WTC11 (cell line): ENCODE results near the gene ADIG. TPM values are rescaled to one million over a fixed set of nuclear protein-coding genes. Genes with fewer than 3 reads are reported as not detected.

Experiments
- ATAC-seq: fragments of 200-7000 bp; cut with Tn5 transposase; 2 replicates; pipeline ENCODE4 v1.10.0; 2021; ENCODE audit warnings: mild to moderate bottlenecking, moderate library complexity
- CTCF ChIA-PET: fragments of 300-600 bp; sonication (Branson Sonifier 250); formaldehyde crosslinking; loops from one replicate; lab custom pipeline; 2021; ENCODE audit warnings: antibody characterized with exemption; lab: Charles Lee
- POLR2A ChIA-PET: fragments of 350-600 bp; sonication (Branson Sonifier 250); formaldehyde crosslinking; loops from one replicate; lab custom pipeline; 2021; ENCODE audit warnings: antibody characterized with exemption; lab: Charles Lee
- DNase-seq: peaks from one replicate; pipeline ENCODE4 v3.0.0; 2021; ENCODE audit warnings: low spot score
- H3K27ac Mint-ChIP-seq: 2 replicates; pipeline ENCODE4 v1.8.0; 2021; ENCODE audit warnings: mixed read lengths
- H3K27me3 Mint-ChIP-seq: 2 replicates; pipeline ENCODE4 v1.8.0; 2021; ENCODE audit warnings: low read depth, mild to moderate bottlenecking, moderate library complexity, mixed read lengths
- H3K36me3 Mint-ChIP-seq: 2 replicates; pipeline ENCODE4 v1.8.0; 2021; ENCODE audit warnings: mixed read lengths
- H3K4me1 Mint-ChIP-seq: 2 replicates; pipeline ENCODE4 v1.8.0; 2022; ENCODE audit warnings: mixed read lengths
- H3K4me3 Mint-ChIP-seq: 2 replicates; pipeline ENCODE4 v1.8.0; 2021; ENCODE audit warnings: mild to moderate bottlenecking, moderate library complexity, mixed read lengths
- H3K9me3 Mint-ChIP-seq: 2 replicates; pipeline ENCODE4 v1.8.0; 2021; ENCODE audit warnings: mixed read lengths
- CREB1 ChIP-seq: sonication (generic); formaldehyde crosslinking; IDR thresholded peaks from 2 replicates; pipeline ENCODE4 v1.8.0; 2023; ENCODE audit warnings: mild to moderate bottlenecking, missing genetic modification reagents
- GRHL2 ChIP-seq: fragments of 250-450 bp; sonication (Bioruptor Pico); IDR thresholded peaks from 2 replicates; pipeline ENCODE4 v1.8.0; 2022; ENCODE audit warnings: mild to moderate bottlenecking, moderate library complexity; ENCODE audit not compliant: insufficient replicate concordance, severe bottlenecking
- MXD4 ChIP-seq: fragments of 250-450 bp; sonication (Bioruptor Pico); IDR thresholded peaks from 2 replicates; pipeline ENCODE4 v1.8.0; 2021; ENCODE audit warnings: mild to moderate bottlenecking, moderate library complexity, borderline replicate concordance
- NR3C1 ChIP-seq: sonication (generic); formaldehyde crosslinking; conservative IDR thresholded peaks from 2 replicates; pipeline ENCODE4 v1.8.1; 2023; ENCODE audit warnings: low read depth, mild to moderate bottlenecking, missing genetic modification reagents
- OVOL2 ChIP-seq: fragments of 250-450 bp; sonication (Bioruptor Pico); IDR thresholded peaks from 2 replicates; pipeline ENCODE4 v1.9.0; 2021; ENCODE audit warnings: mild to moderate bottlenecking, borderline replicate concordance
- SMAD4 ChIP-seq: sonication (generic); formaldehyde crosslinking; IDR thresholded peaks from 2 replicates; pipeline ENCODE4 v1.8.0; 2022; ENCODE audit warnings: mild to moderate bottlenecking, missing genetic modification reagents
- SP1 ChIP-seq: sonication (generic); formaldehyde crosslinking; conservative IDR thresholded peaks from 2 replicates; pipeline ENCODE4 v1.8.1; 2022; ENCODE audit warnings: missing genetic modification reagents
- ZNF121 ChIP-seq: sonication (generic); formaldehyde crosslinking; IDR thresholded peaks from 2 replicates; pipeline ENCODE4 v1.8.0; 2023; ENCODE audit warnings: missing genetic modification reagents
- total RNA-seq: library from RNA; stranded (reverse); gene quantifications from 3 replicates; pipeline ENCODE4 v1.2.3, GENCODE V29; 2021
- TF ChIP-seq, protein P1 (sequence below): sonication (generic); formaldehyde crosslinking; IDR thresholded peaks from 2 replicates; pipeline ENCODE4 v1.8.1; 2023; ENCODE audit warnings: mild to moderate bottlenecking, missing genetic modification reagents, moderate library complexity
- TF ChIP-seq, protein P2 (sequence below): sonication (generic); formaldehyde crosslinking; IDR thresholded peaks from 2 replicates; pipeline ENCODE4 v1.8.0; 2022; ENCODE audit warnings: mild to moderate bottlenecking, missing genetic modification reagents
- TF ChIP-seq, protein P3 (sequence below): sonication (generic); formaldehyde crosslinking; IDR thresholded peaks from 2 replicates; pipeline ENCODE4 v1.8.1; 2023; ENCODE audit warnings: mild to moderate bottlenecking, missing genetic modification reagents, borderline replicate concordance
- TF ChIP-seq, protein P4 (sequence below): fragments of 250-450 bp; sonication (Bioruptor Pico); conservative IDR thresholded peaks from 2 replicates; pipeline ENCODE4 v1.9.0; 2021; ENCODE audit warnings: mild to moderate bottlenecking
- TF ChIP-seq, protein P5 (sequence below): sonication (generic); formaldehyde crosslinking; IDR thresholded peaks from 2 replicates; pipeline ENCODE4 v1.8.1; 2023; ENCODE audit warnings: mild to moderate bottlenecking, missing genetic modification reagents
- TF ChIP-seq, protein P6 (sequence below): sonication (generic); formaldehyde crosslinking; IDR thresholded peaks from 2 replicates; pipeline ENCODE4 v1.8.1; 2022; ENCODE audit warnings: mild to moderate bottlenecking, moderate library complexity, missing genetic modification reagents
- TF ChIP-seq, protein P7 (sequence below): sonication (generic); formaldehyde crosslinking; IDR thresholded peaks from 2 replicates; pipeline ENCODE4 v1.8.1; 2023; ENCODE audit warnings: mild to moderate bottlenecking, moderate library complexity, missing genetic modification reagents
- TF ChIP-seq, protein P8 (sequence below): sonication (generic); formaldehyde crosslinking; IDR thresholded peaks from 2 replicates; pipeline ENCODE4 v1.8.1; 2023; ENCODE audit warnings: mild to moderate bottlenecking, missing genetic modification reagents
- TF ChIP-seq, protein P9 (sequence below): sonication (generic); formaldehyde crosslinking; IDR thresholded peaks from 2 replicates; pipeline ENCODE4 v1.8.1; 2022; ENCODE audit warnings: low read depth, mild to moderate bottlenecking, moderate library complexity, missing genetic modification reagents, borderline replicate concordance

The ADIG gene
- total RNA-seq, 1 experiment from 2014 or later, result not detected

DNA sequence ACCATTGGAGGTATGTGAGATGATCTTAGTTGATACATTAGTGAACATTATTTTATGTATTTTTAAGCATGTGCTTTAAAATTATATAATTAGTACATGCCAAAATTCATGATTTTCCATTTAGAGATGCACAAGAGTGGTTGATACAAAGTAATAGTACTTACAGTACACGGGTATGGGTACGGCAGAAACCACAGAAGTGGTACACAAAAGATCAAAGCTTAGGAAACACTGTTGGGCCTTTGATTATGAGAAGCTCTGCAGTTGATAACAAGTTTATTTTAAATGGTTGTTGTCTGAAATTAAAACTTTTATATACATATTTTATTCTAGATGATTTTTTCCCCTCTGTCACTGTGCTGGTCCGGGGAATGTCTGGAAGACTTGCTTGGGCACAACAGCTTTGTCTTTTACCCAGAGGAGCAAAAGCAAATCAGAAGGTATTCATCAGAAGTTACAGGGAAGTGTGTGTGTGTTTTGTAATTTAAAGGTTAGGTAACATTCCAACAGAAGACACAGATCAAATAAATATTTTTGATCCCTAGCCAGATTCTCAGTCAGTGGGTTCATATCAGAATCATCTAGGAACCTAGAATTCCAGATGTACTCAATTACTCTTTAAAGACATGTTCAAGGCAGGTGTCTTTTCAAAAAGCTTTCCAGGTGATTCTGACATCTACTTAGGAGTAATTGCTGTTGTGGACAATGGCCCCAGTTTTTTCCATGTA lies 32.5 kb upstream of the ADIG start (continued):
- TF ChIP-seq, protein P1, sequence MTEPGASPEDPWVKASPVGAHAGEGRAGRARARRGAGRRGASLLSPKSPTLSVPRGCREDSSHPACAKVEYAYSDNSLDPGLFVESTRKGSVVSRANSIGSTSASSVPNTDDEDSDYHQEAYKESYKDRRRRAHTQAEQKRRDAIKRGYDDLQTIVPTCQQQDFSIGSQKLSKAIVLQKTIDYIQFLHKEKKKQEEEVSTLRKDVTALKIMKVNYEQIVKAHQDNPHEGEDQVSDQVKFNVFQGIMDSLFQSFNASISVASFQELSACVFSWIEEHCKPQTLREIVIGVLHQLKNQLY (CRISPR knock-in tag), result no peak
- no peak for TF ChIP-seq GRHL2

DNA sequence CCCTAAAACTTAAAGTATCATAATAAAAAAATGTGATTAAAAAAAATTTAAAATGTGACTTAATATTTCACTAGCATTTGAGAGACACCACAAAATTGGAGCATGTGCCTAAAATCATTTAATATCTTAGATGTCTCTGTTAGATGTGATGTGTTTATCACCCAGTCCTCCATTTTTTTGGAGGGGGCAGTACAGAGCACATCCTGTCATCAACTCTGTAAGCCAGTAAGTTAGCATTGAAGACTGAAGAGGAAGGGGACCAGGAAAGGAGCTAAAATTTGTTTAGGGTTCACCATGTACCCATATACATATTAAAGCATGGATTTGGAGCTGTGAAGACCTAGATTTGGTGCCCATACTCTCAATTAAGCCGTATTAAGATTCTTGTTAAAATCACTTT lies 30.7 kb upstream of the ADIG start:
- no peaks in the 10 kb centered on the region for H3K4me1 Mint-ChIP-seq
- H3K9me3 Mint-ChIP-seq, result no peaks in the 10 kb centered on the region
- CTCF ChIA-PET, result interaction anchor here (0.6 kb wide), 1 partner anchor 32 kb away, joined by 4 read pairs; no protein-coding TSS in a partner anchor
- H3K27me3 Mint-ChIP-seq, result no peaks in the 10 kb centered on the region
- POLR2A ChIA-PET, result no interaction called here
- H3K4me3 Mint-ChIP-seq, result no peak overlapping the region
- no peak overlapping the region for H3K27ac Mint-ChIP-seq
- H3K36me3 Mint-ChIP-seq, result peaks cover 30% of the 10 kb centered on the region
- DNase-seq (no peak), ATAC-seq (peak; percentile 52; the same call in 1 of the 2 replicates)
- TF ChIP-seq SP1 (CRISPR knock-in tag) (no peak), ZNF121 (CRISPR knock-in tag) (no peak), SMAD4 (CRISPR knock-in tag) (no peak), NR3C1 (CRISPR knock-in tag) (no peak), CREB1 (CRISPR knock-in tag) (no peak), MXD4 (CRISPR knock-in tag) (no peak), OVOL2 (CRISPR knock-in tag) (no peak)
- TF ChIP-seq, protein P2, sequence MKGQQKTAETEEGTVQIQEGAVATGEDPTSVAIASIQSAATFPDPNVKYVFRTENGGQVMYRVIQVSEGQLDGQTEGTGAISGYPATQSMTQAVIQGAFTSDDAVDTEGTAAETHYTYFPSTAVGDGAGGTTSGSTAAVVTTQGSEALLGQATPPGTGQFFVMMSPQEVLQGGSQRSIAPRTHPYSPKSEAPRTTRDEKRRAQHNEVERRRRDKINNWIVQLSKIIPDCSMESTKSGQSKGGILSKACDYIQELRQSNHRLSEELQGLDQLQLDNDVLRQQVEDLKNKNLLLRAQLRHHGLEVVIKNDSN (CRISPR knock-in tag), result no peak
- TF ChIP-seq, protein P3, sequence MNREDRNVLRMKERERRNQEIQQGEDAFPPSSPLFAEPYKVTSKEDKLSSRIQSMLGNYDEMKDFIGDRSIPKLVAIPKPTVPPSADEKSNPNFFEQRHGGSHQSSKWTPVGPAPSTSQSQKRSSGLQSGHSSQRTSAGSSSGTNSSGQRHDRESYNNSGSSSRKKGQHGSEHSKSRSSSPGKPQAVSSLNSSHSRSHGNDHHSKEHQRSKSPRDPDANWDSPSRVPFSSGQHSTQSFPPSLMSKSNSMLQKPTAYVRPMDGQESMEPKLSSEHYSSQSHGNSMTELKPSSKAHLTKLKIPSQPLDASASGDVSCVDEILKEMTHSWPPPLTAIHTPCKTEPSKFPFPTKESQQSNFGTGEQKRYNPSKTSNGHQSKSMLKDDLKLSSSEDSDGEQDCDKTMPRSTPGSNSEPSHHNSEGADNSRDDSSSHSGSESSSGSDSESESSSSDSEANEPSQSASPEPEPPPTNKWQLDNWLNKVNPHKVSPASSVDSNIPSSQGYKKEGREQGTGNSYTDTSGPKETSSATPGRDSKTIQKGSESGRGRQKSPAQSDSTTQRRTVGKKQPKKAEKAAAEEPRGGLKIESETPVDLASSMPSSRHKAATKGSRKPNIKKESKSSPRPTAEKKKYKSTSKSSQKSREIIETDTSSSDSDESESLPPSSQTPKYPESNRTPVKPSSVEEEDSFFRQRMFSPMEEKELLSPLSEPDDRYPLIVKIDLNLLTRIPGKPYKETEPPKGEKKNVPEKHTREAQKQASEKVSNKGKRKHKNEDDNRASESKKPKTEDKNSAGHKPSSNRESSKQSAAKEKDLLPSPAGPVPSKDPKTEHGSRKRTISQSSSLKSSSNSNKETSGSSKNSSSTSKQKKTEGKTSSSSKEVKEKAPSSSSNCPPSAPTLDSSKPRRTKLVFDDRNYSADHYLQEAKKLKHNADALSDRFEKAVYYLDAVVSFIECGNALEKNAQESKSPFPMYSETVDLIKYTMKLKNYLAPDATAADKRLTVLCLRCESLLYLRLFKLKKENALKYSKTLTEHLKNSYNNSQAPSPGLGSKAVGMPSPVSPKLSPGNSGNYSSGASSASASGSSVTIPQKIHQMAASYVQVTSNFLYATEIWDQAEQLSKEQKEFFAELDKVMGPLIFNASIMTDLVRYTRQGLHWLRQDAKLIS, result no peak
- TF ChIP-seq, protein P1 (CRISPR knock-in tag), result no peak
- TF ChIP-seq, protein P4, sequence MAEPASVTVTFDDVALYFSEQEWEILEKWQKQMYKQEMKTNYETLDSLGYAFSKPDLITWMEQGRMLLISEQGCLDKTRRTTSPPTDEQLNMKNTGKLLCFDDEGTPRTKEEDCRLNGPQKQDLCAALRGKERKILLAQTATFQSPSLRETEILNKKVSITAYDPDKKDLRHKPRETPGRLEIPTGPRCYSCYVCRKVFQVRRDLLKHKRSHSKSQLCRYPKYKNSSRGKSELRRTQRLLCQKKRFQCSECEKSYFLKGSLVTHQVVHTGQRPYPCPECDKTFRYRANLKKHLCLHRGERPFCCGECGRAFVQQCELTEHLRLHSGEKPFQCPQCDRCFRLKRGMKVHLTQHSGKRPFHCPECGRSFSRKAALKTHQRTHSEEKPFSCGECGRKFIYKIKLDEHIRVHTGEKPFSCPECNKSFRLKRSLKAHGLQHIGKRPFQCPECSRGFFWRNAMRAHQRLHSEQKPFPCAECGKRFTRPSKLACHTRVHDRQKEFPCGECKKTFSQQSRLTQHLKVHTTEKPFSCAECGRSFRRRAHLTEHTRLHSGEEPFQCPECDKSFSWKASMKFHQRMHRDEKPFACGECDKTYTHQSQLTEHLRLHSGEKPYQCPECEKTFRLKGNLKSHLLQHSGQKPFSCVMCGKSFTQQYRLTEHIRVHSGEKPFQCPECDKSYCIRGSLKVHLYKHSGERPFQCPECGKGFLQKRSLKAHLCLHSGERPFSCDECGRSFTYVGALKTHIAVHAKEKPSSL (CRISPR knock-in tag), result no peak
- TF ChIP-seq, protein P5, sequence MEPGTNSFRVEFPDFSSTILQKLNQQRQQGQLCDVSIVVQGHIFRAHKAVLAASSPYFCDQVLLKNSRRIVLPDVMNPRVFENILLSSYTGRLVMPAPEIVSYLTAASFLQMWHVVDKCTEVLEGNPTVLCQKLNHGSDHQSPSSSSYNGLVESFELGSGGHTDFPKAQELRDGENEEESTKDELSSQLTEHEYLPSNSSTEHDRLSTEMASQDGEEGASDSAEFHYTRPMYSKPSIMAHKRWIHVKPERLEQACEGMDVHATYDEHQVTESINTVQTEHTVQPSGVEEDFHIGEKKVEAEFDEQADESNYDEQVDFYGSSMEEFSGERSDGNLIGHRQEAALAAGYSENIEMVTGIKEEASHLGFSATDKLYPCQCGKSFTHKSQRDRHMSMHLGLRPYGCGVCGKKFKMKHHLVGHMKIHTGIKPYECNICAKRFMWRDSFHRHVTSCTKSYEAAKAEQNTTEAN, result no peak
- TF ChIP-seq, protein P6, sequence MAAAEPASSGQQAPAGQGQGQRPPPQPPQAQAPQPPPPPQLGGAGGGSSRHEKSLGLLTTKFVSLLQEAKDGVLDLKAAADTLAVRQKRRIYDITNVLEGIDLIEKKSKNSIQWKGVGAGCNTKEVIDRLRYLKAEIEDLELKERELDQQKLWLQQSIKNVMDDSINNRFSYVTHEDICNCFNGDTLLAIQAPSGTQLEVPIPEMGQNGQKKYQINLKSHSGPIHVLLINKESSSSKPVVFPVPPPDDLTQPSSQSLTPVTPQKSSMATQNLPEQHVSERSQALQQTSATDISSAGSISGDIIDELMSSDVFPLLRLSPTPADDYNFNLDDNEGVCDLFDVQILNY (CRISPR knock-in tag), result no peak
- TF ChIP-seq, protein P7, sequence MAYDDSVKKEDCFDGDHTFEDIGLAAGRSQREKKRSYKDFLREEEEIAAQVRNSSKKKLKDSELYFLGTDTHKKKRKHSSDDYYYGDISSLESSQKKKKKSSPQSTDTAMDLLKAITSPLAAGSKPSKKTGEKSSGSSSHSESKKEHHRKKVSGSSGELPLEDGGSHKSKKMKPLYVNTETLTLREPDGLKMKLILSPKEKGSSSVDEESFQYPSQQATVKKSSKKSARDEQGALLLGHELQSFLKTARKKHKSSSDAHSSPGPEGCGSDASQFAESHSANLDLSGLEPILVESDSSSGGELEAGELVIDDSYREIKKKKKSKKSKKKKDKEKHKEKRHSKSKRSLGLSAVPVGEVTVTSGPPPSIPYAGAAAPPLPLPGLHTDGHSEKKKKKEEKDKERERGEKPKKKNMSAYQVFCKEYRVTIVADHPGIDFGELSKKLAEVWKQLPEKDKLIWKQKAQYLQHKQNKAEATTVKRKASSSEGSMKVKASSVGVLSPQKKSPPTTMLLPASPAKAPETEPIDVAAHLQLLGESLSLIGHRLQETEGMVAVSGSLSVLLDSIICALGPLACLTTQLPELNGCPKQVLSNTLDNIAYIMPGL (CRISPR knock-in tag), result no peak
- TF ChIP-seq, protein P8, sequence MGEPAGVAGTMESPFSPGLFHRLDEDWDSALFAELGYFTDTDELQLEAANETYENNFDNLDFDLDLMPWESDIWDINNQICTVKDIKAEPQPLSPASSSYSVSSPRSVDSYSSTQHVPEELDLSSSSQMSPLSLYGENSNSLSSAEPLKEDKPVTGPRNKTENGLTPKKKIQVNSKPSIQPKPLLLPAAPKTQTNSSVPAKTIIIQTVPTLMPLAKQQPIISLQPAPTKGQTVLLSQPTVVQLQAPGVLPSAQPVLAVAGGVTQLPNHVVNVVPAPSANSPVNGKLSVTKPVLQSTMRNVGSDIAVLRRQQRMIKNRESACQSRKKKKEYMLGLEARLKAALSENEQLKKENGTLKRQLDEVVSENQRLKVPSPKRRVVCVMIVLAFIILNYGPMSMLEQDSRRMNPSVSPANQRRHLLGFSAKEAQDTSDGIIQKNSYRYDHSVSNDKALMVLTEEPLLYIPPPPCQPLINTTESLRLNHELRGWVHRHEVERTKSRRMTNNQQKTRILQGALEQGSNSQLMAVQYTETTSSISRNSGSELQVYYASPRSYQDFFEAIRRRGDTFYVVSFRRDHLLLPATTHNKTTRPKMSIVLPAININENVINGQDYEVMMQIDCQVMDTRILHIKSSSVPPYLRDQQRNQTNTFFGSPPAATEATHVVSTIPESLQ, result no peak
- TF ChIP-seq, protein P9, sequence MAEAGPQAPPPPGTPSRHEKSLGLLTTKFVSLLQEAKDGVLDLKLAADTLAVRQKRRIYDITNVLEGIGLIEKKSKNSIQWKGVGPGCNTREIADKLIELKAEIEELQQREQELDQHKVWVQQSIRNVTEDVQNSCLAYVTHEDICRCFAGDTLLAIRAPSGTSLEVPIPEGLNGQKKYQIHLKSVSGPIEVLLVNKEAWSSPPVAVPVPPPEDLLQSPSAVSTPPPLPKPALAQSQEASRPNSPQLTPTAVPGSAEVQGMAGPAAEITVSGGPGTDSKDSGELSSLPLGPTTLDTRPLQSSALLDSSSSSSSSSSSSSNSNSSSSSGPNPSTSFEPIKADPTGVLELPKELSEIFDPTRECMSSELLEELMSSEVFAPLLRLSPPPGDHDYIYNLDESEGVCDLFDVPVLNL, result no peak
